ENCODE data around the gene STUB1.

GRCh38 chr16:678858-679813 lies 1.1 kb upstream of the STUB1 start:
- TF ChIP-seq RCOR1 (IDR thresholded peaks at IDR 0.05; ENCODE audit: low read depth, low read length) = no peak; the same call in 1 of the 2 replicates
- no peak; the same call in 1 of the 2 replicates for TF ChIP-seq POLR2A (IDR thresholded peaks at IDR 0.05; ENCODE audit: low read length)
- no peak for TF ChIP-seq CTCF (IDR thresholded peaks at IDR 0.05)
- no peak for TF ChIP-seq RAD21 (conservative IDR thresholded peaks at IDR 0.05 in 1 of 2, IDR thresholded peaks at IDR 0.05 in 1 of 2)
- no peak for TF ChIP-seq SMC3 (IDR thresholded peaks at IDR 0.05)
- TF ChIP-seq RFX5 (IDR thresholded peaks at IDR 0.05) = no peak
- no peak for TF ChIP-seq HEYL (CRISPR knock-in tag; IDR thresholded peaks at IDR 0.05)
- no peak for TF ChIP-seq MAFK (IDR thresholded peaks at IDR 0.05; ENCODE audit: partially characterized antibody)
- no peak for TF ChIP-seq CEBPB (IDR thresholded peaks at IDR 0.05)
- no peak for TF ChIP-seq RNF2 (IDR thresholded peaks at IDR 0.05; ENCODE audit: borderline replicate concordance, low read depth)
- no peak for TF ChIP-seq EP300 (IDR thresholded peaks at IDR 0.05)
- TF ChIP-seq NFE2L2 (conservative IDR thresholded peaks at IDR 0.05; ENCODE audit: low read length) = no peak
- TF ChIP-seq USF2 (IDR thresholded peaks at IDR 0.05) = no peak
- TF ChIP-seq CBX2 (IDR thresholded peaks at IDR 0.05; ENCODE audit: borderline replicate concordance, low read depth) = no peak
